ENCODE measurements around the gene NRTN. TPM values are rescaled to one million over a fixed set of nuclear protein-coding genes. Genes with fewer than 3 reads are reported as not detected.

NRTN gene
- total RNA-seq, 1 donor from 2014 or later = 0.85 TPM

Other genes with a start within 250 kb of the NRTN start
- not detected for gene TINCR, start 237.1 kb upstream of the NRTN start, total RNA-seq
- gene SAFB2, start 182.3 kb upstream of the NRTN start, total RNA-seq = 10.7 TPM
- gene SAFB, start 182.0 kb upstream of the NRTN start, total RNA-seq = 114 TPM
- gene MICOS13, start 124.6 kb upstream of the NRTN start, total RNA-seq = 75.6 TPM
- 116 TPM for gene HSD11B1L, start 124.0 kb upstream of the NRTN start, total RNA-seq
- gene RPL36, start 114.8 kb upstream of the NRTN start, total RNA-seq = 885 TPM
- gene LONP1, start 84.9 kb upstream of the NRTN start, total RNA-seq = 60.0 TPM
- gene CATSPERD, start 84.4 kb upstream of the NRTN start, total RNA-seq = not detected
- gene PRR22, start 20.3 kb upstream of the NRTN start, total RNA-seq = 3.5 TPM
- gene DUS3L, start 13.9 kb upstream of the NRTN start, total RNA-seq = 13.1 TPM
- not detected for gene FUT6, start 34.6 kb downstream of the NRTN start, total RNA-seq
- gene FUT3, start 46.4 kb downstream of the NRTN start, total RNA-seq = not detected
- gene FUT5, start 65.5 kb downstream of the NRTN start, total RNA-seq = not detected
- 205 TPM for gene NDUFA11, start 98.7 kb downstream of the NRTN start, total RNA-seq
- gene VMAC, start 99.8 kb downstream of the NRTN start, total RNA-seq = 15.2 TPM
- 8.1 TPM for gene CAPS, start 109.2 kb downstream of the NRTN start, total RNA-seq
- gene RANBP3, start 173.1 kb downstream of the NRTN start, total RNA-seq = 48.0 TPM